Measurements from ENCODE around the gene TBL1XR1.

TBL1XR1 gene

GRCh38 chr3:177137774-177138705 is 59.2 kb downstream of the TBL1XR1 start:
- no peak for DNase-seq

DNA sequence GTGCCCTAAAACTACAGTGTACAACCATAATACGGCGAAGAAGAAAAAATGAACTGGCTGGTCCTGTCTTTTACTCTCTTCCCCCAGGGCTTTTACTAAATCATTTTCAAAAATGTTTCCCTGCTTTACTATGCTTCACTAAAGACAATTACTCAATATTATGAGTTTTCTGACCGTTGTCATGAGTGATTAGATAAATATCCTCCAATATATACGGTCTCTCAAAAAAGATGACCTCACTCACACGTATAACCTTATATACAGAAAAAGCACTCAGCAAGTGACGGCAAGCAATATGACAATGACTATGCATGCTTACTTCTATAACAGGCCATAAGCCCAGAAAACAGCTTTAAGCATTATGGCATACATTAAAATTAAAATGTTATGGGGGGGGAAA is 60.5 kb downstream of the TBL1XR1 start:
- DNase-seq: no peak

- no peak for DNase-seq
Observed at GRCh38 chr3:177135841-177136492, 61.3 kb downstream of the TBL1XR1 start.

- no peak for DNase-seq
Observed at GRCh38 chr3:177134816-177135210, 62.5 kb downstream of the TBL1XR1 start.

DNA sequence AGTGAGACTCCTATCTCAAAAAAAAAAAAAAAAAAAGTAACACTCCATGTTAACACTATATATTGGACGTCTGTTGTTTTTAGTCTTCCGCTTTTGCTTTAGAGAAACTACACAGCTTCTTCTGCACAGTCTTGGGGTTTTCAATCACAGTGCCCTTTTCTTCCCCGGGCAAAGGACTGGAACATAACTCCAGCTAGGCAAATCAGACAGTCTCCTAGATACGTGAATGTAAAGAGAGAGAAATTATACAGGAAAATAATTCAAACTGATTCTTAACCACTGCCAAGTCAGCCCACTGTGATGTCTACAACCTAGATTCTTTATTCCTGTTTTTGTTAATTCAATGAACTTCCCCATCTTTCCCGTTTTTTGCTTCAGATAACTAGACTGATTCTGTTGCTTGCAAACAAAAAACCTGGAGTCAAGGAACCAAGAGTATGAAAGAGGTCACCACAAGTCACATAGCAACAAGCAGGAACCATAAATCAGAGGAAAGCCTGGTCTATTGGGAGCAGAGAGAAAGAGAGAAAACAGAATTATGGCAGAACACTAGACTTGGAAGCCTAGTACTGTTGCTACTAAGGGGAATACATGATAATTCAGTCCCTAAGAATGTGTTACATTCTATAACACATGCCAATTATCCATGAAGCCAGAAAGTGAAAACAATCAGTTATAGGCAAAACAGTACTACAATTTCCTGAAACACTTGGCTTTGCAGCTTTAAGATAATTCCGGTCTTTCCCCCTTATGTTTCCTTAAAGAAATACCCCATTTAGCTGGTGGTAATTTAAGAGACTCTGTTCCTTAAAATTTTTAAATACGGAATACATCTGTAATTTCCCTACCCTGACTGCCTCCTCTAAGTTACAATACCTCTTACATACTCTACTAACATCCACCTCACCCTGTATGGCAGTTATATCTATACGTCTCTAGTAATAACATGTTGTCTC is 63.1 kb downstream of the TBL1XR1 start:
- DNase-seq: no peak

GRCh38 chr3:177131927-177132636 is 65.2 kb downstream of the TBL1XR1 start:
- DNase-seq: no peak

GRCh38 chr3:177127008-177127407 is 70.3 kb downstream of the TBL1XR1 start:
- no peak for DNase-seq

- DNase-seq: no peak
Observed at GRCh38 chr3:177126015-177126773, 71.1 kb downstream of the TBL1XR1 start.

DNA sequence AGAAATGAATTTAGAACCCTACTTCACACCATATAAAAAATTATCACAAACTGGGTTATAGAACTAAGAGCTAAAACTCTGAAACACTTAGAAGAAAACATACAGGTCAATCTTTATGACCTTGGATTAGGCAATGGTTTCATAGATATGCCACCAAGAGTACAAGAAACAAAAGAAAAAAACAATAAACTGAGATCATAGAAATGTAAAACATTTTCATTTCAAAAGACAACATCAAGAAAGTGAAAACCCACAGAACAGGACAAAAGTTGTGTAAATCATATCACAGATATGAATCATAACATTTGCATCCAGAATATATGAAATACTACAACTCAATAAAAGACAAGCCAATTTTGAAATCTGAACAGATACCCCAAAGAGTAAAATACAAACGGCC is 72.4 kb downstream of the TBL1XR1 start:
- no peak for DNase-seq

GRCh38 chr3:177123822-177124221 is 73.5 kb downstream of the TBL1XR1 start:
- no peak for DNase-seq

- DNase-seq: no peak
Observed at GRCh38 chr3:177122183-177122856, 75.0 kb downstream of the TBL1XR1 start.

GRCh38 chr3:177119829-177120228 is 77.5 kb downstream of the TBL1XR1 start:
- DNase-seq: no peak

DNA sequence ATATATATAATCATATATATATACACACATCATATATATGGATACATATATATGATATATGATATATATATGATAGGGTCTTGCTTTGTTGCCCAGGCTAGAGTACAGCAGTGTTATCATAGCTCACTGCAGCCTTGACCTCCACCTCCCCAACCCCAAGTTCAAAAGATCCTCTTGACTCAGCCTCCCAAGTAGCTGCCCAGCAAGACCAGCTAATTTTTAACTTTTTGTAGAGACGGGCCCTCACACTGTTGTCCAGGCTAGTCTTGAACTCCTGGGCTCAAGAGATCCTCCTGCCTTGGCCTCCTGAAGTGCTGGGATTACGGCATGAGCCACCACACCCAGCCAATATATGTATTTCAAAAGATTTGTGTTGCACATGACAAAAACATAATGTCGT is 83.0 kb downstream of the TBL1XR1 start:
- DNase-seq: no peak

DNA sequence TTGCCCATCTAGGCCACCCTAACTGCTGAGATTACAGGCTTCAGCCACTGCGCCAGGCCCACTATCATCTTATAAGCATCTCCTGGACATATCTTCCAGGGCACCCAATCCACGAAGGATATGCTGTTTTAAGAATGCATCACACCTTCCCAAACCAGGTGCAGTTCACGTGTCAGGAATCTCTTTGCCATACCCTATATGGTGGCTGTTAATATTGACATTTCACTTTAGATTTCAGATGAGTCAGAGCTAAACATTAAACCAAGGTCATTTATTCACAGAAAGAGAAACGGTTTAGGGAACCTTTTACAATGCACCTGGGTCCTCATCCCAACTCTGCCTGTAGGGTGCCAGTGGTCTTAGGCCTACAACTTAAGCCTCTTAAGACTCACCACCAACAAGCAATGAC is 85.7 kb downstream of the TBL1XR1 start:
- DNase-seq: no peak

DNA sequence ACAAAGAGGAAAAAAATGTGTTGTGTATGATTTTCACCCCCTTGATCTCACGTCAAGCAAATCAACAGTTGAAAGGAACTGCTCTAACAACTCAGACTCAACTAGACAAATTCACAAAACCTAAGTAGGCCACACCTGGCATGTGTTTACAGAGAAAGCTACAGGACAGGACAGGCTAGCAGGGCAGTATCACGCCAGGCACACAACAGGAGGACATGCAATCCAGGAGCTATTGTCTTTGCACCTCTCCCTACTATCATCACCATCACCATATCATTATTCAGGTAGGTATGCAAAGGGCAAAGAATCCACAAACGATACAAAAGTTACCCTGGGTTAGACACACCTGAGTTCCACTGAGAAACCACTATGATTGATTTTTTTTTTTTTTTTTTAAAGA is 86.4 kb downstream of the TBL1XR1 start:
- no peak for DNase-seq

- DNase-seq: no peak
Observed at GRCh38 chr3:177110386-177110785, 86.9 kb downstream of the TBL1XR1 start.

- no peak for DNase-seq
Observed at GRCh38 chr3:177109688-177110330, 87.5 kb downstream of the TBL1XR1 start.

DNA sequence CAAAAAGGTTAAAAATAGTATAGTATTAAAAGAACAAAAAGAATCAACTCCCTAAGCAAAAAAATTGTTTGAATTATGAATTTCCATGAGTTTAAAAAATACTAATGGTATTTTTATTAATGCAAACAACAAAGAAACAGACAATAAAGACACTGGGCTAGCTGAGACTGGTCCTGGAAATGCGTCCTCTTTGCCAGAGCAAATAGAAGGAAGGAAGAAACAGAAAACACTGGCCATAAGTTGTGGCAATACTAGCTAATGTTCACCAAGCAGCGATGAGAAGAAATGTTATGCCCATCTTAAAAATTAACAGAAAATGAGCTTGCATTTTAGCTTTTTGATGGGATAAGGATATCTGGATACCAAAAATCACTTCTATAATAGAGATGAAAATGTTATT is 88.6 kb downstream of the TBL1XR1 start:
- no peak for DNase-seq

- no peak for DNase-seq
Observed at GRCh38 chr3:177107461-177108239, 89.6 kb downstream of the TBL1XR1 start.

DNA sequence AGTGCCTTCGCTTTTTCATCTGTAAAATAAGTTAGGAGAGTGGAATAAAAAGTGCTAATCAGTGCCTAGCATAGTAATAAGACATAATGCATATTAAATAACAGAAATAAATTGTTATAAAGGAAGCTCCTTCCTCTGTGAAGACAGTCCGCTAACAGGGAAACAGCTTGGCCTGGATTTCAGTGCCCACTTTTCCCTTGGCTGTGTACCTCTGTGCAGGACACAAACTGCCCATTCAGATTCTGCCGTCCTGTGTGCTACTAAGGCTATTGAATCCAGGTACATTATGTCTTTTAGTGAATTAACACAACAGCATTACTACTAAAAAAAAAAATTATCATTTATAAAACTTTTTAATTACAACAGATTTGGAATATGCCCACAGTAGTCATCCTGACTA is 90.7 kb downstream of the TBL1XR1 start:
- DNase-seq: no peak

Measured in NCI-H1105 (cell line).